Sigmoid colon (tissue), 4 donors: Measurements from ENCODE around the gene RXRA.

ENCODE experiments used
- CTCF ChIP-seq, 4 experiments: fragments of 450-650 bp in 3 of 4; fragments of 200-600 bp in 1 of 4; IDR thresholded peaks; one replicate each; pipeline ENCODE4 v1.5.1; 2016 to 2019; ENCODE audit warnings: antibody characterized with exemption in 4 of 4, mild to moderate bottlenecking in 3 of 4, moderate library complexity in 2 of 4
- EP300 ChIP-seq, 4 donors: sonication (generic); formaldehyde crosslinking; IDR thresholded peaks; one replicate each; pipeline ENCODE4 v1.6.1; 2017; ENCODE audit warnings: antibody characterized with exemption in 4 of 4

GRCh38 chr9:134444038-134444315 is 117.7 kb downstream of the RXRA start:
- TF ChIP-seq EP300 (IDR thresholded peaks at IDR 0.05) = no peak
- no peak for TF ChIP-seq CTCF (IDR thresholded peaks at IDR 0.05)
